Measurements from ENCODE around the gene APOBEC3A. TPM values are rescaled to one million over a fixed set of nuclear protein-coding genes. Genes with fewer than 3 reads are reported as not detected.
"Not testable (repeated sequence)": the region's sequence is repeated elsewhere in the genome, so short reads cannot be mapped to it uniquely, and the experiment has no call there.

The APOBEC3A gene
- total and polyA plus RNA-seq, 3 experiments from 2014 or later, result not detected

DNA sequence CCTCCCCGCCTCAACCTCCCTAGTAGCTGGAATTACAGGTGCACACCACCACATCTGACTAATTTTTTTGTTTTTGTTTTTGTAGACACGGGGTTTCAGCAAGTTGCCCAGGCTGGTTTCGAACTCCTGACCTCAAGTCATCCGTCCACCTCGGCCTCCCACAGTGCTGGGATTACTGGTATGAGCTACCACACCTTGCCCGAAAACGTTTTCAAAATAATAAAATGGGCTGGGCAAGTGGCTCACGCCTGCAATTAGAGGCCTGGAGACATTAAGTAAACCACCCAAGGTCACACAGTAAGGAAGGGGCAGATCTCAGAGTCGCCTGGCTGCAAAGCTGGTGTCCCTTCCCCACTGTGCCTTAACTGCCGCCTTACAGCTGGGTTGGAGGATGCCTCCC, 23.2 kb downstream of the APOBEC3A start:
- Mint-ChIP-seq H3K4me1 (peaks cover 28 to 36% (median 35%) of the 10 kb centered on the region in 3 donors), H3K4me3 (peak overlapping the region in 1 of 7 donors; percentile 3)
- H3K36me3 ChIP-seq (ENCODE audit: insufficient read depth, low read length); POLR2A ChIA-PET; H3K27ac ChIP-seq (ENCODE audit: low read depth, low read length); H3K27ac Mint-ChIP-seq; H3K9me3 ChIP-seq (ENCODE audit: low read length); H3K27me3 ChIP-seq (ENCODE audit: insufficient read depth, low read length, poor library complexity, severe bottlenecking); H3K36me3 Mint-ChIP-seq; H3K27me3 Mint-ChIP-seq; H3K9me3 Mint-ChIP-seq; H3K4me3 ChIP-seq (ENCODE audit: low read length): not testable (repeated sequence)
- CTCF ChIA-PET, result interaction anchor here (1.1 to 6.2 kb wide), 3 partner anchors 23 to 111 kb away, joined by 3 to 33 read pairs (median 4); no protein-coding TSS in a partner anchor
- peaks cover 19% of the 10 kb centered on the region for H3K4me1 ChIP-seq (ENCODE audit: insufficient read depth, low read length)
- DNase-seq, result peak in 1 of 5 donors; percentile 8

DNA sequence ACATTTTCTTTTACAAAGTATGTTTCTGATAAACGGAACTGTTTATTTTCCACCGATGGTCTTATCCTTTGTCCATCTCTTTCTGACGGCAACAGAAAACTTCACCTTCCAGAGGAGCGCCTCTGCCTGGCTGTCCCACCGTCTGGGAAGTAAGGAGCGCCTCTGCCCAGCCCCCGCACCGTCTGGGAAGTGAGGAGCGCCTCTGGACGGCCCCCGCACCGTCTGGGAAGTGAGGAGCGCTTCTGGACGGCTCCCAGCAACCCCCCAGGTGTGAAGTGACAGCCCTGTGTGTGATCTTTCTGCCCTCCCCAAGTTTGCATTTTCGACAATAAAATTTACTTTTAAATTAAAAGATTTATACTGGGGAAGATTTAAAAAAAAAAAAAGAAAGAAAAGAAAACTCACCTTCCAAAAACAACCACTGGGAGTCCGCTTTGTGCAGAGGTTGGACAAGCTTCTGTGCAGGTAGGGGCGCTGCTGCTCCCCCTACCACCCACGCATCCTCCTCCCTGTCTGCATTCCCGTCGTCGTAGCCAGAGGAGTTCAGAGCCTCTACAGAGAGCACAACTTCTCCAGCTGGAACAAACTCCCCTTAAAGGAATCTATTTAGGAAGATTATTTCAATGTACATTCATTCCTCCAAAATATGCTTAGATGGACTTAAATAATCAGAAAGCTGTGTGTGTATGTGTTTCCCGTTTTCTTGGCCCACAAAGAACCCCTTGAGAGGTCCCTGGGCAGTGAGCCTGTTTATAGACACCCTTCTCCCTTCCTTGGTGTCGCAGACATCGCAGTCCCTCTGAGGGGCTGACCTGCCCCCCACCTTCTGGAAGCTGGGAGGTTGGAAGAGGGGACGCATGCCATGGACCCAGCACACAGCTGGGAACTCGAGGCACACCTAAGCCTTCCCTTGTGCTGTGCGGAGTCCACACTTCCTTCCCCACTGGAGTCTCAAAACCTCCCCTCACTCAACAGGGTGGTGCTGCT, 23.9 kb downstream of the APOBEC3A start:
- Histone ChIP-seq H3K9me3 (ENCODE audit: low read length) (no peaks in the 10 kb centered on the region), H3K27ac (ENCODE audit: low read depth, low read length) (no peak overlapping the region), H3K4me1 (ENCODE audit: insufficient read depth, low read length) (peaks cover 19% of the 10 kb centered on the region), H3K4me3 (ENCODE audit: low read length) (peak overlapping the region; percentile 49), H3K36me3 (ENCODE audit: insufficient read depth, low read length) (no peaks in the 10 kb centered on the region), H3K27me3 (ENCODE audit: insufficient read depth, low read length, poor library complexity, severe bottlenecking) (no peaks in the 10 kb centered on the region)
- H3K36me3 Mint-ChIP-seq, result no peaks in the 10 kb centered on the region
- peaks cover 0 to 3% of the 10 kb centered on the region in 2 donors for H3K27me3 Mint-ChIP-seq
- CTCF ChIA-PET, result interaction anchor here (1.1 to 6.2 kb wide), 3 partner anchors 22 to 111 kb away, joined by 3 to 33 read pairs (median 4); no protein-coding TSS in a partner anchor
- H3K4me3 Mint-ChIP-seq, result peak overlapping the region in 5 of 7 donors; percentile 3 to 92 (median 87)
- peak in 2 of 5 donors; percentile 16 to 36 for DNase-seq
- peaks cover 34 to 43% (median 41%) of the 10 kb centered on the region in 3 donors for H3K4me1 Mint-ChIP-seq
- POLR2A ChIA-PET, result interaction anchor here (0.7 kb wide), 1 partner anchor 252 kb away, joined by 3 read pairs; no protein-coding TSS in a partner anchor
- H3K9me3 Mint-ChIP-seq, result peaks cover 0 to 6% (median 3%) of the 10 kb centered on the region in 5 donors
- peak overlapping the region in 2 of 8 donors; percentile 47 to 50 for H3K27ac Mint-ChIP-seq

GRCh38 chr22:38981992-38982927, 24.9 kb downstream of the APOBEC3A start, which contains the start of gene APOBEC3B:
Gene APOBEC3B, plus strand, starts transcription at chr22:38982347. Its CDS starts 107 bp downstream, at chr22:38982454.
- POLR2A ChIA-PET, result no interaction called here
- Mint-ChIP-seq H3K9me3 (peaks cover 0 to 6% (median 3%) of the 10 kb centered on the region in 5 donors), H3K36me3 (no peaks in the 10 kb centered on the region), H3K27ac (peak within 1 kb of the TSS in 7 of 8 donors; percentile 36 to 92 (median 62)), H3K4me1 (peaks cover 38 to 48% (median 44%) of the 10 kb centered on the region in 3 donors), H3K27me3 (peaks cover 0 to 3% of the 10 kb centered on the region in 2 donors), H3K4me3 (peak within 1 kb of the TSS; percentile 67 to 92 (median 87))
- Histone ChIP-seq H3K4me1 (ENCODE audit: insufficient read depth, low read length) (peaks cover 19% of the 10 kb centered on the region), H3K27me3 (ENCODE audit: insufficient read depth, low read length, poor library complexity, severe bottlenecking) (no peaks in the 10 kb centered on the region), H3K27ac (ENCODE audit: low read depth, low read length) (no peak within 1 kb of the TSS), H3K4me3 (ENCODE audit: low read length) (peak within 1 kb of the TSS; percentile 49), H3K36me3 (ENCODE audit: insufficient read depth, low read length) (no peaks in the 10 kb centered on the region), H3K9me3 (ENCODE audit: low read length) (no peaks in the 10 kb centered on the region)
- peak; percentile 24 to 81 (median 58) for DNase-seq
- CTCF ChIA-PET, result interaction anchor here (1.1 to 6.2 kb wide), 5 partner anchors 8 to 335 kb away, joined by 3 to 33 read pairs (median 6); no protein-coding TSS in a partner anchor

- Histone ChIP-seq H3K4me3 (ENCODE audit: low read length) (no peak overlapping the region), H3K27me3 (ENCODE audit: insufficient read depth, low read length, poor library complexity, severe bottlenecking) (no peaks in the 10 kb centered on the region), H3K4me1 (ENCODE audit: insufficient read depth, low read length) (peaks cover 24% of the 10 kb centered on the region), H3K9me3 (ENCODE audit: low read length) (no peaks in the 10 kb centered on the region), H3K27ac (ENCODE audit: low read depth, low read length) (no peak overlapping the region), H3K36me3 (ENCODE audit: insufficient read depth, low read length) (no peaks in the 10 kb centered on the region)
- CTCF ChIA-PET, result interaction anchor here (0.7 to 6.2 kb wide), 6 partner anchors 10 to 134 kb away, joined by 3 to 33 read pairs (median 5); no protein-coding TSS in a partner anchor
- peaks cover 50 to 65% (median 56%) of the 10 kb centered on the region in 3 donors for H3K4me1 Mint-ChIP-seq
- H3K36me3 Mint-ChIP-seq, result no peaks in the 10 kb centered on the region
- H3K9me3 Mint-ChIP-seq, result peaks cover 0 to 6% (median 3%) of the 10 kb centered on the region in 5 donors
- peak overlapping the region in 6 of 8 donors; percentile 1 to 93 (median 58) for H3K27ac Mint-ChIP-seq
- peak overlapping the region in 1 of 7 donors; percentile 13 for H3K4me3 Mint-ChIP-seq
- POLR2A ChIA-PET, result interaction anchor here (0.6 to 0.7 kb wide), 3 partner anchors 9 to 1339 kb away, joined by 3 to 8 read pairs (median 5); no protein-coding TSS in a partner anchor
- DNase-seq, result no peak
- H3K27me3 Mint-ChIP-seq, result peaks cover 0 to 3% of the 10 kb centered on the region in 2 donors
Measured at GRCh38 chr22:38984224-38984623, 26.8 kb downstream of the APOBEC3A start.

GRCh38 chr22:38984784-38985757, 27.7 kb downstream of the APOBEC3A start:
- Mint-ChIP-seq H3K27ac (peak overlapping the region; percentile 81 to 97 (median 90)), H3K4me3 (peak overlapping the region in 6 of 7 donors; percentile 46 to 84 (median 59)), H3K4me1 (peaks cover 57 to 73% (median 63%) of the 10 kb centered on the region in 3 donors)
- ChIA-PET POLR2A (interaction anchor here (0.6 to 1.1 kb wide), 6 partner anchors 10 to 1339 kb away, joined by 3 to 8 read pairs (median 5); partner anchors contain the start of gene CBX6), CTCF (interaction anchor here (0.7 to 6.2 kb wide), 8 partner anchors 11 to 133 kb away, joined by 3 to 33 read pairs (median 4); partner anchors contain the start of gene APOBEC3D)
- H3K27me3 ChIP-seq (ENCODE audit: insufficient read depth, low read length, poor library complexity, severe bottlenecking); H3K27ac ChIP-seq (ENCODE audit: low read depth, low read length); H3K36me3 Mint-ChIP-seq; H3K9me3 Mint-ChIP-seq; H3K4me3 ChIP-seq (ENCODE audit: low read length); H3K9me3 ChIP-seq (ENCODE audit: low read length); H3K36me3 ChIP-seq (ENCODE audit: insufficient read depth, low read length); H3K27me3 Mint-ChIP-seq: not testable (repeated sequence)
- DNase-seq, result peak; percentile 27 to 93 (median 59)
- H3K4me1 ChIP-seq (ENCODE audit: insufficient read depth, low read length), result peaks cover 31% of the 10 kb centered on the region

GRCh38 chr22:38986629-38987028, 29.2 kb downstream of the APOBEC3A start:
- CTCF ChIA-PET, result interaction anchor here (1.1 kb wide), 1 partner anchor 149 kb away, joined by 3 read pairs; no protein-coding TSS in a partner anchor
- Mint-ChIP-seq H3K4me3 (no peak overlapping the region), H3K4me1 (peaks cover 56 to 72% (median 59%) of the 10 kb centered on the region in 3 donors), H3K9me3 (peaks cover 0 to 6% (median 3%) of the 10 kb centered on the region in 5 donors), H3K27me3 (peaks cover 0 to 1% of the 10 kb centered on the region in 2 donors), H3K27ac (peak overlapping the region in 1 of 8 donors; percentile 78), H3K36me3 (no peaks in the 10 kb centered on the region)
- Histone ChIP-seq H3K4me1 (ENCODE audit: insufficient read depth, low read length) (peaks cover 31% of the 10 kb centered on the region), H3K27ac (ENCODE audit: low read depth, low read length) (no peak overlapping the region), H3K4me3 (ENCODE audit: low read length) (no peak overlapping the region), H3K27me3 (ENCODE audit: insufficient read depth, low read length, poor library complexity, severe bottlenecking) (no peaks in the 10 kb centered on the region), H3K36me3 (ENCODE audit: insufficient read depth, low read length) (no peaks in the 10 kb centered on the region), H3K9me3 (ENCODE audit: low read length) (no peaks in the 10 kb centered on the region)
- POLR2A ChIA-PET, result no interaction called here
- no peak for DNase-seq

Measured in CD8-positive, alpha-beta memory T cell (primary cell).